COLO668 (cell line): ENCODE results near the gene PLXNB1.

Experiments
- DNase-seq: peaks from one replicate; lab custom pipeline; 2025; ENCODE audit not compliant: unreplicated experiment; lab: John Stamatoyannopoulos, UW

The PLXNB1 gene

GRCh38 chr3:48372377-48372770 lies 57.5 kb downstream of the PLXNB1 start:
- DNase-seq = peak; percentile 16

GRCh38 chr3:48371651-48372376 lies 58.1 kb downstream of the PLXNB1 start, which contains the start of gene FBXW12:
TSS of gene FBXW12 (plus strand) at chr3:48372219. CDS start at chr3:48372768, 549 bp downstream.
- no peak for DNase-seq

- no peak for DNase-seq
Measured at GRCh38 chr3:48370333-48370713, 59.6 kb downstream of the PLXNB1 start.

- DNase-seq = no peak
Measured at GRCh38 chr3:48369693-48370332, 60.1 kb downstream of the PLXNB1 start.

GRCh38 chr3:48367201-48367600 lies 62.7 kb downstream of the PLXNB1 start:
- peak; percentile 9 for DNase-seq

GRCh38 chr3:48364840-48365239 lies 65.0 kb downstream of the PLXNB1 start:
- DNase-seq = no peak

GRCh38 chr3:48361928-48362327 lies 68.0 kb downstream of the PLXNB1 start:
- no peak for DNase-seq

GRCh38 chr3:48356419-48356818 lies 73.5 kb downstream of the PLXNB1 start:
- DNase-seq = no peak

GRCh38 chr3:48353987-48354386 lies 75.9 kb downstream of the PLXNB1 start:
- DNase-seq = no peak
